SK-N-SH treated with all-trans-retinoic acid at 6 μM for 48 hours (cell line): ENCODE results near the gene UBN2.

Source experiments
- ATAC-seq: fragments of 200-7000 bp; cut with Tn5 transposase; 3 replicates; pipeline ENCODE4 v1.9.1; 2020; ENCODE audit warnings: mild to moderate bottlenecking, moderate library complexity
- ARNTL ChIP-seq: fragments of 450-650 bp; formaldehyde crosslinking; IDR thresholded peaks from 2 replicates; pipeline ENCODE4 v1.5.0; 2020; ENCODE audit warnings: low read depth, mild to moderate bottlenecking, moderate library complexity, borderline replicate concordance
- BACH2 ChIP-seq: fragments of 250-450 bp; sonication (Bioruptor Pico); IDR thresholded peaks from 2 replicates; pipeline ENCODE4 v1.9.0; 2021; ENCODE audit warnings: mild to moderate bottlenecking, borderline replicate concordance
- CREB5 ChIP-seq: fragments of 250-450 bp; sonication (Bioruptor Pico); IDR thresholded peaks from 2 replicates; pipeline ENCODE4 v1.5.1; 2020; ENCODE audit warnings: low read depth, mild to moderate bottlenecking, moderate library complexity
- CSDC2 ChIP-seq: fragments of 250-450 bp; sonication (Bioruptor Pico); IDR thresholded peaks from 2 replicates; pipeline ENCODE4 v1.5.0; 2020; ENCODE audit warnings: mild to moderate bottlenecking, moderate library complexity
- CSRNP3 ChIP-seq: fragments of 250-450 bp; sonication (Bioruptor Pico); IDR thresholded peaks from 2 replicates; pipeline ENCODE4 v1.5.1; 2021; ENCODE audit warnings: mild to moderate bottlenecking, moderate library complexity
- ESRRG ChIP-seq: fragments of 250-450 bp; sonication (Bioruptor Pico); IDR thresholded peaks from 2 replicates; pipeline ENCODE4 v1.6.1; 2021; ENCODE audit warnings: mild to moderate bottlenecking
- GLIS3 ChIP-seq: fragments of 250-450 bp; sonication (Bioruptor Pico); IDR thresholded peaks from 2 replicates; pipeline ENCODE4 v1.5.0; 2020; ENCODE audit warnings: mild to moderate bottlenecking, moderate library complexity
- ISL1 ChIP-seq: fragments of 250-450 bp; sonication (Bioruptor Pico); IDR thresholded peaks from 2 replicates; pipeline ENCODE4 v2.1.2; 2022; ENCODE audit warnings: mild to moderate bottlenecking, moderate library complexity
- OSR1 ChIP-seq: fragments of 250-450 bp; sonication (Bioruptor Pico); IDR thresholded peaks from 2 replicates; pipeline ENCODE4 v1.8.0; 2022; ENCODE audit warnings: moderate library complexity, mild to moderate bottlenecking, inconsistent platforms
- PATZ1 ChIP-seq: fragments of 250-450 bp; sonication (Bioruptor Pico); IDR thresholded peaks from 2 replicates; pipeline ENCODE4 v1.8.0; 2020; ENCODE audit warnings: mild to moderate bottlenecking, moderate library complexity, borderline replicate concordance
- POU6F1 ChIP-seq: fragments of 250-450 bp; sonication (Bioruptor Pico); IDR thresholded peaks from 2 replicates; pipeline ENCODE4 v1.8.0; 2021; ENCODE audit warnings: low read depth, mild to moderate bottlenecking, moderate library complexity, borderline replicate concordance
- PPARA ChIP-seq: fragments of 250-450 bp; sonication (Bioruptor Pico); IDR thresholded peaks from 2 replicates; pipeline ENCODE4 v1.5.0; 2020; ENCODE audit warnings: mild to moderate bottlenecking, borderline replicate concordance
- RARB ChIP-seq: fragments of 250-450 bp; sonication (Bioruptor Pico); IDR thresholded peaks from 2 replicates; pipeline ENCODE4 v1.8.0; 2021; ENCODE audit warnings: mild to moderate bottlenecking, moderate library complexity
- SNAI2 ChIP-seq: fragments of 250-450 bp; sonication (Bioruptor Pico); IDR thresholded peaks from 2 replicates; pipeline ENCODE4 v1.5.0; 2020; ENCODE audit warnings: mild to moderate bottlenecking, moderate library complexity
- TCF4 ChIP-seq: fragments of 250-450 bp; sonication (Bioruptor Pico); IDR thresholded peaks from 2 replicates; pipeline ENCODE4 v1.8.0; 2021; ENCODE audit warnings: mild to moderate bottlenecking, moderate library complexity, borderline replicate concordance
- TOX ChIP-seq: fragments of 250-450 bp; sonication (Bioruptor Pico); IDR thresholded peaks from 2 replicates; pipeline ENCODE4 v1.8.0; 2021; ENCODE audit warnings: mild to moderate bottlenecking, moderate library complexity, borderline replicate concordance
- TSHZ2 ChIP-seq: fragments of 250-450 bp; sonication (Bioruptor Pico); IDR thresholded peaks from 2 replicates; pipeline ENCODE4 v1.5.0; 2020; ENCODE audit warnings: mild to moderate bottlenecking, moderate library complexity
- ZC3H10 ChIP-seq: fragments of 250-450 bp; sonication (Bioruptor Pico); IDR thresholded peaks from 2 replicates; pipeline ENCODE4 v1.5.1; 2021; ENCODE audit warnings: mild to moderate bottlenecking, moderate library complexity
- ZFP3 ChIP-seq: fragments of 250-450 bp; sonication (Bioruptor Pico); IDR thresholded peaks from 2 replicates; pipeline ENCODE4 v1.5.0; 2020; ENCODE audit warnings: mild to moderate bottlenecking, moderate library complexity
- ZFP30 ChIP-seq: fragments of 450-650 bp; formaldehyde crosslinking; IDR thresholded peaks from 2 replicates; pipeline ENCODE4 v1.5.0; 2022; ENCODE audit warnings: mild to moderate bottlenecking, moderate library complexity
- ZNF565 ChIP-seq: fragments of 450-650 bp; formaldehyde crosslinking; conservative IDR thresholded peaks from 2 replicates; pipeline ENCODE4 v1.5.0; 2020; ENCODE audit warnings: low read depth, mild to moderate bottlenecking, moderate library complexity
- ZNF70 ChIP-seq: fragments of 450-650 bp; formaldehyde crosslinking; IDR thresholded peaks from 2 replicates; pipeline ENCODE4 v1.5.0; 2020; ENCODE audit warnings: mild to moderate bottlenecking, moderate library complexity

The UBN2 gene

GRCh38 chr7:139264220-139264619 lies 33.2 kb downstream of the UBN2 start:
- ATAC-seq: no peak
- no peak for TF ChIP-seq RARB (CRISPR knock-in tag)
- no peak for TF ChIP-seq ISL1
- TF ChIP-seq ZNF565 (CRISPR knock-in tag): no peak
- TF ChIP-seq, all 23 proteins: peak for 0

- TF ChIP-seq ESRRG (CRISPR knock-in tag) (no peak), ARNTL (CRISPR knock-in tag) (no peak), TCF4 (CRISPR knock-in tag) (no peak), ZC3H10 (CRISPR knock-in tag) (no peak), PPARA (no peak), CSDC2 (CRISPR knock-in tag) (no peak), OSR1 (CRISPR knock-in tag) (no peak), CSRNP3 (CRISPR knock-in tag) (no peak), SNAI2 (no peak), TOX (CRISPR knock-in tag) (no peak), ZNF565 (CRISPR knock-in tag) (no peak), PATZ1 (CRISPR knock-in tag) (no peak), BACH2 (no peak), GLIS3 (no peak)
- TF ChIP-seq, all 23 proteins: peak for 0
- ATAC-seq: no peak
Measured at GRCh38 chr7:139265673-139266072, 34.6 kb downstream of the UBN2 start.

- TF ChIP-seq CREB5 (CRISPR knock-in tag) (no peak), TOX (CRISPR knock-in tag) (no peak), ZNF70 (CRISPR knock-in tag) (no peak), POU6F1 (CRISPR knock-in tag) (no peak), ZFP3 (no peak)
- ATAC-seq: no peak
Measured at GRCh38 chr7:139271718-139272628, 40.9 kb downstream of the UBN2 start.

GRCh38 chr7:139284252-139284896 lies 53.3 kb downstream of the UBN2 start:
- ATAC-seq: no peak
- TF ChIP-seq TCF4 (CRISPR knock-in tag) (no peak), ESRRG (CRISPR knock-in tag) (no peak), PATZ1 (CRISPR knock-in tag) (no peak), ZFP30 (no peak), ARNTL (CRISPR knock-in tag) (no peak), CSDC2 (CRISPR knock-in tag) (no peak), BACH2 (no peak), ZNF565 (CRISPR knock-in tag) (no peak), TSHZ2 (CRISPR knock-in tag) (no peak), OSR1 (CRISPR knock-in tag) (no peak)
